Mononuclear cell (primary cell): ENCODE measurements around the gene SYF2. TPM values are rescaled to one million over a fixed set of nuclear protein-coding genes. Genes with fewer than 3 reads are reported as not detected.

Source experiments
- total RNA-seq: library from RNA; depleted of rRNA; stranded (reverse); fragments of >200 nt; gene quantifications from one replicate; pipeline ENCODE4 v1.2.3, GENCODE V29; 2012

The SYF2 gene
- total RNA-seq, 1 donor, result 98.0 TPM

Other genes with a start within 250 kb of the SYF2 start
- gene RSRP1, start 15.0 kb upstream of the SYF2 start, total RNA-seq, result 292 TPM
- 1.2 TPM for gene RHD, start 40.0 kb upstream of the SYF2 start, total RNA-seq
- 136 TPM for gene TMEM50A, start 105.8 kb upstream of the SYF2 start, total RNA-seq
- not detected for gene RHCE, start 188.3 kb upstream of the SYF2 start, total RNA-seq
- gene MACO1, start 198.4 kb upstream of the SYF2 start, total RNA-seq, result 23.6 TPM